ENCODE data around the gene KCNMB2.

Gene KCNMB2

DNA sequence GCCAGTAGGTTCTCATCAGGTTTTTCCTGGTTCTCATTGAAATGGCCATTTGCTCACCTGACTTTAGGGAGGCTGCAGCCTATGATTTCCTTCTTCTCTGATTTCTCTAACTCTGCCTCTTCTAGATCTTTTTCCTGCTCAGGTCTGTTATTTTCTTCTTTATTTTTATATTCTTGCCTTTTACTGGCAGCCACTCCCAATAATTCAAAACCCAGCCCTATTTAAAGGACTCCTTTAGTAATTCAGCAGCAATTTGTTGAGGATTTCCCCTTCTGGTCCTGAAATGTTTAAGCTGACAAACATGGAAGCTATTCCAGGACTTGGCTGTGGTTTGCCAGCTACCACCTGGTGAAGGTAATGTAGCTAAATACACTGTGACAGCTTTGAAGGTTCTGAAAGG, 333.8 kb downstream of the KCNMB2 start:
- no peak for DNase-seq (ENCODE audit: low spot score)

DNA sequence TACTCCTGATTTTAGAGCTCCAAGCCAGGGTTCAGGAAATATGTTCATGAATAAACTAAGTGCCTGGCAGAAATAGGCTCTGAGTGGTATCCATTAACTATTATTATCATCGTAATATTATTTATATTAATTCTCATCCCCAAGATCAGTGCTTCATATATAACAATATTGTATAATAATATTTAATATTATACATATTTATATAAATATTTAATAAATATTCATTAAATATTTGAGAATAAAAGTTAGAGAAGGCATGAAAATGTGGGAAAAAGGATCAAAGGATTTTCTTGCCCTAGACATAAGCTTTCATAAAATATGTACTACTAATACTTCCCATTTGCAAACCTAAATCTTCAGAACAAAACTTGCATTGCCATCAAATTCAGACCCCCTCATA, 338.9 kb downstream of the KCNMB2 start:
- no peak for DNase-seq (ENCODE audit: low spot score)

DNA sequence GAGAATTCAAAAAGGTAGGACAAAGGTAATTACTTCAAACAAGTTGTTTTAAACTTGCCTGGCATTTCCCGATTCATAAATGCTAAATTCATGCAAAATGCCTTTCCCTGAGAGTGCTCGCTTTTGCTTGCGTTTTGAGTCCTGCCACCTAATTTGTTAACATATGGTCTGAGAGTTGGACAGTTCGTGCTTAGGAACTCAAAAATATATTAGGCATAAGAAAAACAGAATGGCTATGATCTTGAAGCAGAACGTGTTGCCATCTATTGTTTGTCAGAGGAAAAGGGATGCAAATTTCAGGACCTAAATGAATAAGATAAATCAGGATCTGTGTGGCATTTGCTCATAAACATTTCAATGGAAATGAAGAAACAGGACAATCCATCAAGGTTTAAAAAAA, 339.6 kb downstream of the KCNMB2 start:
- no peak for DNase-seq (ENCODE audit: low spot score)

DNA sequence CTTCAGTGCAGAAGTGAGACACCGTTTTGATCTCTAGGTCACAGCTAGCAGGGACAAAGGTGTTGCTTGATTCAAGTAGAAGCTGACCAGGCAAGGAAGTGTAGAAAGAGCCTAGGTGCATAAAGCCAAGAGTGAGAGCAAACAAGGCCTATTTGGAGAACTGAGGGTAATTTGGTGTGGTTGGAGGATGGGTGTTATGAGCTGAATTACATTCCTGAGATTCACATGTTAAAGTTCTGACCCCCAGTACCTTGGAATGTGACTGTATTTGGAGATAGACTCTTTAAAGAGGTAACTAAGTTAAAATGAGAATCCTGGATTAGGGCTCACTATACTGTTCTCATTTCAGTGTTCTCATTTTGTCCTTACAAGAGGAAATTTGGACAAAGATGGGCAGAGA, 344.0 kb downstream of the KCNMB2 start:
- DNase-seq (ENCODE audit: low spot score) = no peak

All from HuH-7 (cell line).